ENCODE measurements around the gene SLFN14. TPM values are rescaled to one million over a fixed set of nuclear protein-coding genes. Genes with fewer than 3 reads are reported as not detected.

The SLFN14 gene
- not detected in 5 replicates for total RNA-seq (2022; extraction: Qiagen RNA extraction)

GRCh38 chr17:35560703-35561102 lies at the start of gene SLFN14:
TSS of gene SLFN14 (minus strand) at chr17:35560819. CDS start at chr17:35558062, 2,757 bp downstream.

GRCh38 chr17:35587074-35587961 lies 26.7 kb upstream of the SLFN14 start, which contains the start of gene AP2B1:
TSS of gene AP2B1 (plus strand) at chr17:35587322. CDS start at chr17:35594031, 6,709 bp downstream.

GRCh38 chr17:35578197-35578928 lies 17.7 kb upstream of the SLFN14 start, which contains the start of gene PEX12:
TSS of gene PEX12 (minus strand) at chr17:35578571. CDS start at chr17:35578021, 550 bp downstream.

GRCh38 chr17:35537601-35538141 lies 22.9 kb downstream of the SLFN14 start, which contains the start of gene SLFN12L:
TSS of gene SLFN12L (minus strand) at chr17:35537678. CDS start at chr17:35522364, 15,314 bp downstream.

Other genes with a start within 250 kb of the SLFN14 start
- gene SLFN11, start 187.2 kb downstream of the SLFN14 start, total RNA-seq (2022; extraction: Qiagen RNA extraction): 3.7 to 9.2 TPM (median 5.8 TPM) in 5 replicates
- 0.05 to 0.07 TPM (median 0.05 TPM) in 3 of 5 replicates, not detected in the others for gene SLFN12, start 128.3 kb downstream of the SLFN14 start, total RNA-seq (2022; extraction: Qiagen RNA extraction)
- 3.4 to 4.4 TPM (median 4.0 TPM) in 5 replicates for gene SLFN13, start 112.1 kb downstream of the SLFN14 start, total RNA-seq (2022; extraction: Qiagen RNA extraction)
- not detected in 5 replicates for gene SLFN12L, start 23.1 kb downstream of the SLFN14 start, total RNA-seq (2022; extraction: Qiagen RNA extraction)
- gene PEX12, start 17.8 kb upstream of the SLFN14 start, total RNA-seq (2022; extraction: Qiagen RNA extraction): 8.2 to 9.8 TPM (median 9.0 TPM) in 5 replicates
- 119 to 174 TPM (median 133 TPM) in 5 replicates for gene AP2B1, start 26.5 kb upstream of the SLFN14 start, total RNA-seq (2022; extraction: Qiagen RNA extraction)
- gene RASL10B, start 170.8 kb upstream of the SLFN14 start, total RNA-seq (2022; extraction: Qiagen RNA extraction): 0.13 to 0.15 TPM (median 0.14 TPM) in 5 replicates
- 0.05 to 0.16 TPM (median 0.07 TPM) in 5 replicates for gene GAS2L2, start 192.4 kb upstream of the SLFN14 start, total RNA-seq (2022; extraction: Qiagen RNA extraction)
- 0.23 to 0.44 TPM (median 0.41 TPM) in 4 of 5 replicates, not detected in the other for gene C17orf50, start 200.1 kb upstream of the SLFN14 start, total RNA-seq (2022; extraction: Qiagen RNA extraction)
- gene MMP28, start 234.8 kb upstream of the SLFN14 start, total RNA-seq (2022; extraction: Qiagen RNA extraction): 5.2 to 8.2 TPM (median 6.7 TPM) in 5 replicates
- gene TAF15, start 248.7 kb upstream of the SLFN14 start, total RNA-seq (2022; extraction: Qiagen RNA extraction): 198 to 262 TPM (median 206 TPM) in 5 replicates